ENCODE data around the gene TBC1D13. TPM values are rescaled to one million over a fixed set of nuclear protein-coding genes. Genes with fewer than 3 reads are reported as not detected.
A peak's percentile ranks its signal among the peaks of the same experiment; 100 is the strongest.

The TBC1D13 gene
- total and polyA plus RNA-seq, 2 of the 13 experiments (the other 11 are each of a cell fraction or from before 2014, with no cell fraction given), result 17.9 to 19.7 TPM

- Histone ChIP-seq H4K20me1 (ENCODE audit: insufficient read depth, low read length) (no peaks in the 10 kb centered on the region), H3K4me2 (ENCODE audit: low read depth, low read length) (peak overlapping the region; percentile 97), H3K9me3 (ENCODE audit: low read length) (no peaks in the 10 kb centered on the region), H3K36me3 (replicated peaks in 1 of 2; ENCODE audit: control insufficient read depth in 1 of 2, insufficient read depth in 2 of 2, low read length in 2 of 2) (peaks cover 13 to 23% of the 10 kb centered on the region in 2 experiments), H3K27ac (ENCODE audit: extremely low read length, insufficient read depth, low read length) (peak overlapping the region; percentile 52), H3K4me3 (replicated peaks in 1 of 3; ENCODE audit: insufficient read depth in 1 of 3, low read depth in 2 of 3, low read length in 3 of 3) (peak overlapping the region; percentile 78 to 94 (median 78); a peak in 3 of 6 replicates), H3K27me3 (ENCODE audit: control insufficient read depth in 1 of 2, insufficient read depth in 2 of 2, low read length in 2 of 2) (no peaks in the 10 kb centered on the region; a peak in 1 of 5 replicates), H3K9ac (ENCODE audit: insufficient read depth, low read depth, low read length) (peak overlapping the region; percentile 82), H3K79me2 (ENCODE audit: insufficient read depth, low read length) (no peaks in the 10 kb centered on the region), H2AFZ (ENCODE audit: low read length) (no peak overlapping the region), H3K4me1 (ENCODE audit: insufficient read depth, low read length) (peaks cover 29% of the 10 kb centered on the region)
- no CpG with 5 or more reads among the region's 1 CpG for WGBS (ENCODE audit: low lambda C conversion rate)
- CTCF ChIA-PET (ENCODE audit: low intra/inter-chr PET ratio, low total read pairs), result no interaction called here
- POLR2A ChIA-PET, result interaction anchor here (0.7 to 1.6 kb wide), 3 partner anchors 16 to 30 kb away, joined by 3 to 6 read pairs (median 4); partner anchors contain the start of genes ENDOG and ZER1
- no peak for ATAC-seq
- no peak for FAIRE-seq
- in situ Hi-C loops (cut with HindIII; ENCODE audit: extremely low pct_ligation_motif_present, low pct_unique_long_range_greater_than_20kb) (no loop called here), intact Hi-C loops (cut with micrococcal nuclease; ENCODE audit: unreplicated experiment) (no loop called here)
- TF ChIP-seq ZBTB3 (CRISPR knock-in tag; IDR thresholded peaks at IDR 0.05; ENCODE audit: borderline replicate concordance, low read depth), result no peak
- TF ChIP-seq ESRRA (CRISPR knock-in tag; IDR thresholded peaks at IDR 0.05; ENCODE audit: low read depth), result no peak
- no peak for TF ChIP-seq FIP1L1 (IDR thresholded peaks at IDR 0.05; ENCODE audit: borderline replicate concordance, insufficient read depth, low read depth, low read length)
- TF ChIP-seq, protein P1, sequence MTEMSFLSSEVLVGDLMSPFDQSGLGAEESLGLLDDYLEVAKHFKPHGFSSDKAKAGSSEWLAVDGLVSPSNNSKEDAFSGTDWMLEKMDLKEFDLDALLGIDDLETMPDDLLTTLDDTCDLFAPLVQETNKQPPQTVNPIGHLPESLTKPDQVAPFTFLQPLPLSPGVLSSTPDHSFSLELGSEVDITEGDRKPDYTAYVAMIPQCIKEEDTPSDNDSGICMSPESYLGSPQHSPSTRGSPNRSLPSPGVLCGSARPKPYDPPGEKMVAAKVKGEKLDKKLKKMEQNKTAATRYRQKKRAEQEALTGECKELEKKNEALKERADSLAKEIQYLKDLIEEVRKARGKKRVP (CRISPR knock-in tag; IDR thresholded peaks at IDR 0.05), result no peak
- no peak for TF ChIP-seq MYPOP (CRISPR knock-in tag; IDR thresholded peaks at IDR 0.05)
- TF ChIP-seq ZNF138 (CRISPR knock-in tag; IDR thresholded peaks at IDR 0.05; ENCODE audit: low read depth), result no peak
- TF ChIP-seq ZFP1 (CRISPR knock-in tag; IDR thresholded peaks at IDR 0.05), result no peak
- TF ChIP-seq SOX5 (CRISPR knock-in tag; IDR thresholded peaks at IDR 0.05; ENCODE audit: borderline replicate concordance), result no peak
- TF ChIP-seq BHLHE40 (IDR thresholded peaks at IDR 0.05; ENCODE audit: low read length), result no peak
- TF ChIP-seq ZNF503 (CRISPR knock-in tag; IDR thresholded peaks at IDR 0.05), result no peak
- no peak for TF ChIP-seq MAFK (conservative IDR thresholded peaks at IDR 0.05 in 1 of 2, IDR thresholded peaks at IDR 0.05 in 1 of 2; ENCODE audit: low read length in 2 of 2)
- no peak for DNase-seq (ENCODE audit: low spot score)
- BruUV-seq (replicated peaks), result no TSS peak
Observed at GRCh38 chr9:128788445-128788844, 1.4 kb downstream of the TBC1D13 start.
